Stimulated activated CD4-positive, alpha-beta T cell treated with anti-CD3 and anti-CD28 coated beads, Interleukin-1b, Interleukin-23, amount 100 ng/mL, for 24 hours (primary cell): ENCODE results near the gene MDFIC.

Source experiments
- DNase-seq, 4 experiments: peaks; one replicate each; pipeline ENCODE4 v3.0.0-alpha.2; 2020; ENCODE audit warnings: low read depth in 4 of 4, low spot score in 1 of 4

MDFIC gene

GRCh38 chr7:115032715-115033703 lies 111.1 kb downstream of the MDFIC start:
- no peak for DNase-seq

- no peak for DNase-seq
These were observed 112.1 kb downstream of the MDFIC start for GRCh38 chr7:115033917-115034459.

- DNase-seq, result no peak
These were observed 112.6 kb downstream of the MDFIC start for GRCh38 chr7:115034515-115034914.

GRCh38 chr7:115037128-115037802 lies 115.4 kb downstream of the MDFIC start:
- no peak for DNase-seq

- no peak for DNase-seq
These were observed 116.3 kb downstream of the MDFIC start for GRCh38 chr7:115038158-115038557.

GRCh38 chr7:115040057-115040456 lies 118.2 kb downstream of the MDFIC start:
- DNase-seq, result no peak

DNA sequence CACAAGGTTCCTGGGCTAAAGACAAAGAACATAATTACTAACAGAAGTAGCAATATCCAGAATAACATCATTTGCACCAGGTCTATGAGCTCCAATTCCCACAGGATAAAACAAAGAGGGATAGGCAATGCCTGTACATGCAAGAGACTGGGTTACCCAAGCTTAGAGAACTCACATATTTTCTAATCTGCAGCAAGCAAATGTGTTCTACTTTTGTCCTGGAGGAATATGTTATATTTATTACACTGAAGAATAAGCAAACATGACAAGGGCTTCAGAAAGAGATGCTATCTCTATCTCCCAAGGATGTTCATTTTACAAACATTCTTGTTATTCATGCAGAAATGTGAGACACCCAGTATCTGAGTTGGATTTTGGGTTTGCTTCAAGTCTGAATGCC lies 118.6 kb downstream of the MDFIC start:
- no peak for DNase-seq

- DNase-seq, result no peak
These were observed 120.7 kb downstream of the MDFIC start for GRCh38 chr7:115042596-115042995.

- no peak for DNase-seq
These were observed 121.7 kb downstream of the MDFIC start for GRCh38 chr7:115043605-115044004.

GRCh38 chr7:115044224-115044623 lies 122.3 kb downstream of the MDFIC start:
- DNase-seq, result no peak

GRCh38 chr7:115047958-115048720 lies 126.2 kb downstream of the MDFIC start:
- no peak for DNase-seq

GRCh38 chr7:115052706-115053105 lies 130.8 kb downstream of the MDFIC start:
- no peak for DNase-seq

DNA sequence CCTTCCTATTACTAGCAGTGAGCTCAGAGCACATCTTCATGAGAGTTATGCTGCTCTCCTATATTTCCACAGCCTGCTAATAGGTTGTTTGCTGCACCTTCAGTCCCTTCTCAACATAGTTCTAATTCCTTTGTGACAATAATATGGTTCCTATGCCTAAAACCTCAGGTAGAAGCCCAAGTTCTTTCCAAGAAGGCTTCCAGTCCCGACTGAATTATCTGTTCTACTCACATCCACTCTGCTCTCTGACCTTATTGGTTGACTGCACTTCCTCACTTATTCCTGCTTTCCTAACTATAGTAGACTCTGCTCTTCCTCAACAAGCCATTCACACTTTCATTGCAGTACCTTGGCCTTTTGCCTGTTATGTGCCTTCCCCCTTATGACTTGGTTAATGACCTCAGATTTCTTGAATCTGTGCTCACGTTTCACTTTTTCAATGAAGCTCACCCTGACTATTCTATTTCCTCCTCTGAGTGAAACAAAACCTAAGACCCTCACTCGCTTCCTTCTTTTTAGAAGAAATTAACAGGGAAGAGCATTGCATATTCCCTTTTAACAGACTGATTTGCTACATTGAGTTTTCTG lies 132.7 kb downstream of the MDFIC start:
- no peak for DNase-seq

GRCh38 chr7:115056019-115056418 lies 134.1 kb downstream of the MDFIC start:
- no peak for DNase-seq

GRCh38 chr7:115058726-115059125 lies 136.8 kb downstream of the MDFIC start:
- DNase-seq, result no peak

DNA sequence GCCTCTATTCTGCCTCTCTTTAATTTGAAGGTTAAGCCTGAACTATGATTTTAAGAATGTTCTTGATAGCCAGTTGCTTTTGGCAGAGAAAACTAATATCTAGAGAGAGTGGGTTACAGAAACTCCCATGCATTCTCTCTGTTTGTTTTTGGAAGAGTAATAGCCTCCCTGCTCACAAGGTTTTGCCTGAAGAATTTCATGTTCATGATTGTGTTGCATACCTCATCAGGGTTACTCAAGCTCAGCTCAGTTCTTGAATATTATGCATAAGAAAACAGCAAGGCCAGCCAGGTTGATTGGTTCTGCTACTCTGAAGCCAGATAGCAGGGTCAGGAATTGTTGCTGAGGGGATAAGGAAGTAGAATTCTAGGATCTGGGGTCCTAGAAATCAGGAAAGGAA lies 137.4 kb downstream of the MDFIC start:
- DNase-seq, result no peak

DNA sequence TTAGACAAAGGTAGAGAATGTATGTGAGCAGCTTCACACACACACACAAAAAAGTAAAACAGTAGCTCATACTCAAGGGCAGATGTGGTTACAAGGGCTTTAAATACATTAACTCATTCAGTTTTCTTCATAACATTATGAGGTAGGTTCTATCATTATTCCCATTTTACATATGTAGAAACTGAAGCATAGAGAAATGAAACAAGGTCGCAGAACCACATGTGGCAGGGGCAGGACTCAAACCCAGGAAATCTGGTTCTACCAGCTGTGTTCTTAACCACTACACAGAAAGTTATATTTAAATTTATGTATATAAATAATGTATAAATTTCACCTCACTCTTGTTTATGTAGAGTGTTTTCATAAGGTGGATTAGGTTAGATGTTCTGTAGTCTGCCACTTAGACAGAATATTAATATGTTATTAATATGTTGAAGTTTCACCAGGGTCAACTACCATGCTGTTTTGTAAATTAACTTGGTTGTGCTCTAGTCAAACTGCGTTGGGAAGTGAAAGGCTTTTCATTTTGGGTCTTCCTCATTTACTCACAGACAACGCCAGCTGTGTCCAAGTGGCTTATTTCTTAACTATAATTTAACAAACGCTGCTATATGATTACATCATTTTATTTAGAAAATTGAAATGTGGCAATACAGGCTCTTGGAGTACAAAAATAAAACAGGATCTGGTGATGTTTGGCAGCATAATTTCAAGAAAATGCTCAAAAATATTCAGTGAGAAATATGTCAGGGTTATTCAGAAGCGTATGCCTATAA lies 138.4 kb downstream of the MDFIC start:
- DNase-seq, result no peak

GRCh38 chr7:115066050-115066449 lies 144.2 kb downstream of the MDFIC start:
- DNase-seq, result no peak

GRCh38 chr7:115066634-115067033 lies 144.7 kb downstream of the MDFIC start:
- no peak for DNase-seq

- no peak for DNase-seq
These were observed 146.3 kb downstream of the MDFIC start for GRCh38 chr7:115068220-115068619.
